ENCODE data around the gene PTGR3.

PTGR3 gene

GRCh38 chr18:75206452-75207309 lies 2.3 kb downstream of the PTGR3 start:
- Histone ChIP-seq H3K4me3 (ENCODE audit: low read depth, low read length) (peak overlapping the region; percentile 73), H3K27me3 (ENCODE audit: control insufficient read depth, insufficient read depth, low read length) (peaks cover 86% of the 10 kb centered on the region), H3K9ac (ENCODE audit: low read depth, low read length) (no peak overlapping the region), H3K4me1 (ENCODE audit: control insufficient read depth, insufficient read depth, low read length) (peaks cover 36% of the 10 kb centered on the region), H3K36me3 (ENCODE audit: control insufficient read depth, insufficient read depth, low read length) (no peaks in the 10 kb centered on the region), H3K9me3 (ENCODE audit: control insufficient read depth, insufficient read depth, low read length) (no peaks in the 10 kb centered on the region), H3K27ac (ENCODE audit: low read depth, low read length) (no peak overlapping the region)

- no peak overlapping the region for H3K9ac ChIP-seq (ENCODE audit: low read depth, low read length)
- H3K9me3 ChIP-seq (ENCODE audit: control insufficient read depth, insufficient read depth, low read length): no peaks in the 10 kb centered on the region
- no peaks in the 10 kb centered on the region for H3K36me3 ChIP-seq (ENCODE audit: control insufficient read depth, insufficient read depth, low read length)
- peaks cover 36% of the 10 kb centered on the region for H3K4me1 ChIP-seq (ENCODE audit: control insufficient read depth, insufficient read depth, low read length)
- H3K27ac ChIP-seq (ENCODE audit: low read depth, low read length): no peak overlapping the region
- peak overlapping the region; percentile 53 for H3K4me3 ChIP-seq (ENCODE audit: low read depth, low read length)
- H3K27me3 ChIP-seq (ENCODE audit: control insufficient read depth, insufficient read depth, low read length): peaks cover 85% of the 10 kb centered on the region
Measured at GRCh38 chr18:75205514-75206132, 3.3 kb downstream of the PTGR3 start.

GRCh38 chr18:75204732-75205513 lies 4.0 kb downstream of the PTGR3 start:
- Histone ChIP-seq H3K27me3 (ENCODE audit: control insufficient read depth, insufficient read depth, low read length) (peaks cover 78% of the 10 kb centered on the region), H3K27ac (ENCODE audit: low read depth, low read length) (no peak overlapping the region), H3K9me3 (ENCODE audit: control insufficient read depth, insufficient read depth, low read length) (no peaks in the 10 kb centered on the region), H3K4me3 (ENCODE audit: low read depth, low read length) (peak overlapping the region; percentile 53), H3K36me3 (ENCODE audit: control insufficient read depth, insufficient read depth, low read length) (no peaks in the 10 kb centered on the region), H3K9ac (ENCODE audit: low read depth, low read length) (no peak overlapping the region), H3K4me1 (ENCODE audit: control insufficient read depth, insufficient read depth, low read length) (peaks cover 31% of the 10 kb centered on the region)

- H3K9ac ChIP-seq (ENCODE audit: low read depth, low read length): no peak overlapping the region
- H3K27ac ChIP-seq (ENCODE audit: low read depth, low read length): no peak overlapping the region
- peaks cover 73% of the 10 kb centered on the region for H3K27me3 ChIP-seq (ENCODE audit: control insufficient read depth, insufficient read depth, low read length)
- no peaks in the 10 kb centered on the region for H3K36me3 ChIP-seq (ENCODE audit: control insufficient read depth, insufficient read depth, low read length)
- peaks cover 31% of the 10 kb centered on the region for H3K4me1 ChIP-seq (ENCODE audit: control insufficient read depth, insufficient read depth, low read length)
- H3K4me3 ChIP-seq (ENCODE audit: low read depth, low read length): peak overlapping the region; percentile 53
- H3K9me3 ChIP-seq (ENCODE audit: control insufficient read depth, insufficient read depth, low read length): no peaks in the 10 kb centered on the region
Measured at GRCh38 chr18:75204269-75204731, 4.6 kb downstream of the PTGR3 start.

GRCh38 chr18:75203416-75204268 lies 5.3 kb downstream of the PTGR3 start:
- Histone ChIP-seq H3K36me3 (ENCODE audit: control insufficient read depth, insufficient read depth, low read length) (no peaks in the 10 kb centered on the region), H3K9me3 (ENCODE audit: control insufficient read depth, insufficient read depth, low read length) (no peaks in the 10 kb centered on the region), H3K4me3 (ENCODE audit: low read depth, low read length) (peak overlapping the region; percentile 53), H3K9ac (ENCODE audit: low read depth, low read length) (no peak overlapping the region), H3K4me1 (ENCODE audit: control insufficient read depth, insufficient read depth, low read length) (peaks cover 31% of the 10 kb centered on the region), H3K27ac (ENCODE audit: low read depth, low read length) (no peak overlapping the region), H3K27me3 (ENCODE audit: control insufficient read depth, insufficient read depth, low read length) (peaks cover 73% of the 10 kb centered on the region)

- no peaks in the 10 kb centered on the region for H3K9me3 ChIP-seq (ENCODE audit: control insufficient read depth, insufficient read depth, low read length)
Measured at GRCh38 chr18:75202696-75203365, 6.1 kb downstream of the PTGR3 start.

GRCh38 chr18:75201282-75202270 lies 7.4 kb downstream of the PTGR3 start:
- Histone ChIP-seq H3K4me1 (ENCODE audit: control insufficient read depth, insufficient read depth, low read length) (peaks cover 16% of the 10 kb centered on the region), H3K27ac (ENCODE audit: low read depth, low read length) (no peak overlapping the region), H3K27me3 (ENCODE audit: control insufficient read depth, insufficient read depth, low read length) (peaks cover 55% of the 10 kb centered on the region), H3K4me3 (ENCODE audit: low read depth, low read length) (no peak overlapping the region), H3K36me3 (ENCODE audit: control insufficient read depth, insufficient read depth, low read length) (no peaks in the 10 kb centered on the region), H3K9me3 (ENCODE audit: control insufficient read depth, insufficient read depth, low read length) (no peaks in the 10 kb centered on the region), H3K9ac (ENCODE audit: low read depth, low read length) (no peak overlapping the region)

More at GRCh38 chr18:75202696-75203365, 6.1 kb downstream of the PTGR3 start:
- Histone ChIP-seq H3K4me3 (ENCODE audit: low read depth, low read length) (no peak overlapping the region), H3K36me3 (ENCODE audit: control insufficient read depth, insufficient read depth, low read length) (no peaks in the 10 kb centered on the region), H3K27me3 (ENCODE audit: control insufficient read depth, insufficient read depth, low read length) (peaks cover 67% of the 10 kb centered on the region), H3K27ac (ENCODE audit: low read depth, low read length) (no peak overlapping the region), H3K9ac (ENCODE audit: low read depth, low read length) (no peak overlapping the region), H3K4me1 (ENCODE audit: control insufficient read depth, insufficient read depth, low read length) (peaks cover 28% of the 10 kb centered on the region)

GRCh38 chr18:75200605-75201280 lies 8.2 kb downstream of the PTGR3 start:
- Histone ChIP-seq H3K27me3 (ENCODE audit: control insufficient read depth, insufficient read depth, low read length) (peaks cover 46% of the 10 kb centered on the region), H3K9ac (ENCODE audit: low read depth, low read length) (no peak overlapping the region), H3K4me3 (ENCODE audit: low read depth, low read length) (no peak overlapping the region), H3K9me3 (ENCODE audit: control insufficient read depth, insufficient read depth, low read length) (no peaks in the 10 kb centered on the region), H3K27ac (ENCODE audit: low read depth, low read length) (no peak overlapping the region), H3K4me1 (ENCODE audit: control insufficient read depth, insufficient read depth, low read length) (peaks cover 7% of the 10 kb centered on the region), H3K36me3 (ENCODE audit: control insufficient read depth, insufficient read depth, low read length) (no peaks in the 10 kb centered on the region)

GRCh38 chr18:75200071-75200470 lies 8.9 kb downstream of the PTGR3 start:
- Histone ChIP-seq H3K9me3 (ENCODE audit: control insufficient read depth, insufficient read depth, low read length) (no peaks in the 10 kb centered on the region), H3K9ac (ENCODE audit: low read depth, low read length) (no peak overlapping the region), H3K36me3 (ENCODE audit: control insufficient read depth, insufficient read depth, low read length) (no peaks in the 10 kb centered on the region), H3K4me1 (ENCODE audit: control insufficient read depth, insufficient read depth, low read length) (0 out of 2 replicates have a peak, but pooled peaks cover under 1% of the 10 kb centered on the region), H3K27ac (ENCODE audit: low read depth, low read length) (no peak overlapping the region), H3K27me3 (ENCODE audit: control insufficient read depth, insufficient read depth, low read length) (peaks cover 40% of the 10 kb centered on the region), H3K4me3 (ENCODE audit: low read depth, low read length) (no peak overlapping the region)

Measured in HUES48 (cell line).